Ectodermal cell (in vitro differentiated cells): ENCODE data around the gene DIP2C.

Experiments
- H3K27ac ChIP-seq: 2 replicates; pipeline ENCODE4 v1.7.0; 2013; ENCODE audit warnings: mild to moderate bottlenecking, low read depth, low read length; ENCODE audit not compliant: insufficient read depth, poor library complexity, severe bottlenecking
- H3K27me3 ChIP-seq: 2 replicates; pipeline ENCODE4 v1.7.0; 2013; ENCODE audit warnings: mild to moderate bottlenecking, low read length; ENCODE audit not compliant: insufficient read depth, control insufficient read depth, poor library complexity, severe bottlenecking
- H3K36me3 ChIP-seq: one replicate; pipeline ENCODE4 v1.7.0; 2013; ENCODE audit warnings: low read length; ENCODE audit not compliant: control insufficient read depth, insufficient read depth
- H3K4me1 ChIP-seq: one replicate; pipeline ENCODE4 v1.7.0; 2013; ENCODE audit warnings: low read length; ENCODE audit not compliant: control insufficient read depth, insufficient read depth
- H3K4me3 ChIP-seq: 2 replicates; pipeline ENCODE4 v1.7.0; 2013; ENCODE audit warnings: low read depth, low read length, control low read depth; ENCODE audit not compliant: insufficient read depth
- H3K9me3 ChIP-seq: 2 replicates; pipeline ENCODE4 v1.7.0; 2013; ENCODE audit warnings: mild to moderate bottlenecking, low read length, moderate library complexity; ENCODE audit not compliant: control insufficient read depth
- WGBS, 2 experiments: methylation state at CpG; one replicate each; pipeline ENCODE4 v1.1.7; 2013; ENCODE audit warnings: missing lambda C conversion rate in 2 of 2; 5-methylcytosine and 5-hydroxymethylcytosine counted together

DIP2C gene

DNA sequence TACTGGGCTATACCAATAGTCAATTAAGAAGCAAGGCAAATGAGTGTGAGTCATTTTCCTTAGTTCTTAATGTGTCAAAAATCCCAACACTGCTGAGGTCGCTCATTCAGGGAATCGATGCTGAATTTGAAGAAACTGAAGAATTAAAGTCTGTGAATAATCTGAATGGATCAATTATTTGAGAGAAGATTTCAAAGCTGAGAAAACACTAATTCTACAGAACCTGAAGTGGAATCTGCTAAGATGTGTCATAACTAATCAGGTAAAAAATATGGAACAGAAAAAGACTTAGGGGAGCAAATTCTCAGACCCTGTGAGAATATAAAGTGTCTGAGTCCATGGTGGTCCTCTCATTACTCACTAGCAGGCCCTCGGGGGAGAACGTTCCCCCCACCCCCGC, 125.6 kb downstream of the DIP2C start:
- peaks cover 4% of the 10 kb centered on the region for H3K36me3 ChIP-seq
- H3K4me1 ChIP-seq, result peaks cover 3% of the 10 kb centered on the region
- no peak overlapping the region for H3K4me3 ChIP-seq
- no peaks in the 10 kb centered on the region for H3K27me3 ChIP-seq
- no peak overlapping the region for H3K27ac ChIP-seq
- WGBS, 2 experiments, result 92 to 94% methylated on average over 5 of the region's 5 CpGs
- no peaks in the 10 kb centered on the region for H3K9me3 ChIP-seq

- Histone ChIP-seq H3K27ac (no peak overlapping the region), H3K4me1 (peaks cover 3% of the 10 kb centered on the region), H3K4me3 (no peak overlapping the region), H3K9me3 (no peaks in the 10 kb centered on the region), H3K36me3 (peaks cover 4% of the 10 kb centered on the region), H3K27me3 (no peaks in the 10 kb centered on the region)
- 92 to 95% methylated on average over 4 of the region's 4 CpGs for WGBS, 2 experiments
Measured at GRCh38 chr10:562142-562541, 127.3 kb downstream of the DIP2C start.

- H3K4me1 ChIP-seq, result peaks cover 3% of the 10 kb centered on the region
- 96% methylated on average over 12 of the region's 12 CpGs for WGBS, 2 experiments
Measured at GRCh38 chr10:561721-562120, 127.7 kb downstream of the DIP2C start.

GRCh38 chr10:560314-560992, 129.0 kb downstream of the DIP2C start:
- Histone ChIP-seq H3K9me3 (no peaks in the 10 kb centered on the region), H3K27me3 (no peaks in the 10 kb centered on the region), H3K4me3 (no peak overlapping the region), H3K4me1 (peaks cover 3% of the 10 kb centered on the region), H3K36me3 (peaks cover 4% of the 10 kb centered on the region), H3K27ac (no peak overlapping the region)
- 94 to 95% methylated on average over 11 of the region's 11 CpGs for WGBS, 2 experiments

More at GRCh38 chr10:561721-562120, 127.7 kb downstream of the DIP2C start:
- H3K9me3 ChIP-seq, result no peaks in the 10 kb centered on the region
- no peaks in the 10 kb centered on the region for H3K27me3 ChIP-seq
- H3K4me3 ChIP-seq, result no peak overlapping the region
- no peak overlapping the region for H3K27ac ChIP-seq
- peaks cover 4% of the 10 kb centered on the region for H3K36me3 ChIP-seq

GRCh38 chr10:559767-560047, 129.8 kb downstream of the DIP2C start:
- Histone ChIP-seq H3K36me3 (peaks cover 4% of the 10 kb centered on the region), H3K9me3 (no peaks in the 10 kb centered on the region), H3K27ac (no peak overlapping the region), H3K27me3 (no peaks in the 10 kb centered on the region), H3K4me3 (no peak overlapping the region), H3K4me1 (peaks cover 3% of the 10 kb centered on the region)
- WGBS, 2 experiments, result 93% methylated on average over 7 to 8 of the region's 8 CpGs

DNA sequence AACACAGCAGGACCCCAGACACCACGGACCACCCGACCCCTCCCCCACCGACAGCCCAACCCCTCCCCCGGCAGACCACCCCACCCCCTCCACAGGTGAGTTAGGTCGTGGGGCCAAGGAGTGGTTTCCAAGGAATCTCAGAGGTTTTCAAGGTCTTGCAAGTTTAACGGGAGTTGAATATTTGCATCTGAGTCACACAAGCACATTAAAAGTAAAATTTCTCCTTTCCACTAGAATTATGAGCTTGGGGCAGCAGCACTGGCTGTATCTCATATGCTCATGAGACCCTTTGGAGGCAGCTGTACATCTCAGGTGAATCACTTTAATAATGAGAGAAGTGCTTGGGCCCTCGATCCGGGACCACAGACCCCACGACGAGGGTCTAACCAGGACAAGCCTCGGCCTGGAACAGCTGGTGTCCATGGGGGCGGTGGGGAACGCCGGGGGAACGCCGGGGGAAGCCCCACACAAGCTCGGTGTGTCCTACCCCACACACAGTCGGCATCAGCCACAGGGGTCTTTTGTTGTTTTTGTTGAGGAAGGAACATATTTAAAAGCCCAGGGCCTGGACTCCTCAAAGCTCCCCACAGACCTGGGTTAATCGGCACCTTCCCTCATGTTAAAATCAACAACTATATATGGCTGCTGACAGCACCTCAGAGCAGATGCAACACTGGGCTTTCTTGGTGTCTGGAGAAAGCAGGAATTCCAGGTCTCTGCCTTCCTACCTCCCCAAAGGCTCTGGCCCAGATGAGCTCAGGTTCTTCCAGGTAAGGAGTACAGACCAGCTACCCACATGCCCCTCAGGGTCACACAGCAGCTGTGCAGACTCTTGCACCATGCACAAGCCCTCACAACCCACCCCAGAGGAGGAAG, 130.3 kb downstream of the DIP2C start:
- Histone ChIP-seq H3K27me3 (no peaks in the 10 kb centered on the region), H3K27ac (no peak overlapping the region), H3K4me3 (no peak overlapping the region), H3K36me3 (peaks cover 4% of the 10 kb centered on the region), H3K4me1 (peaks cover 3% of the 10 kb centered on the region), H3K9me3 (no peaks in the 10 kb centered on the region)
- 71 to 78% methylated on average over 14 to 16 of the region's 19 CpGs for WGBS, 2 experiments

DNA sequence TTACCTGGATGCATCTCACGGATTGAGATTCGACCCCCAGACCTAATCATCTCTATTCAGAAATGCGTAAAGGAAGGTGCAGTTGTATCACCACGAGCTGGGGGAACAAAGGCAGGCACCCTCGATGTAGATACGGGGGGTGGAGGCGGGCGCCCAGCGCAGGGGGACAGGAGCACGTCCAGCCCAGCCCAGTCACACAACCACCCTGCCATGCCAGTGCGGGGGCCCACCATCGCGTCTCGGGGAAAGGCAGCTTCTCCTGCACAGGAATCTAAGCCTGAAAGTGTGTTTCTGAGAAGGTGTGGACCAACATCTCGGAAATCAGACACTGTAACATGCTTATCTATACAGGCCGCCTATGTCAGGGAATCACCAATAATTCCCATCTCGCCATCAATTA, 131.1 kb downstream of the DIP2C start:
- no peaks in the 10 kb centered on the region for H3K27me3 ChIP-seq
- H3K27ac ChIP-seq, result no peak overlapping the region
- no peaks in the 10 kb centered on the region for H3K9me3 ChIP-seq
- no peaks in the 10 kb centered on the region for H3K36me3 ChIP-seq
- no peak overlapping the region for H3K4me3 ChIP-seq
- 91 to 93% methylated on average over 16 to 17 of the region's 17 CpGs for WGBS, 2 experiments
- peaks cover 3% of the 10 kb centered on the region for H3K4me1 ChIP-seq

GRCh38 chr10:557792-558328, 131.6 kb downstream of the DIP2C start:
- Histone ChIP-seq H3K4me3 (no peak overlapping the region), H3K36me3 (no peaks in the 10 kb centered on the region), H3K9me3 (no peaks in the 10 kb centered on the region), H3K27me3 (no peaks in the 10 kb centered on the region), H3K27ac (no peak overlapping the region), H3K4me1 (peaks cover 3% of the 10 kb centered on the region)
- 88 to 89% methylated on average over 10 of the region's 10 CpGs for WGBS, 2 experiments

GRCh38 chr10:556971-557637, 132.4 kb downstream of the DIP2C start:
- no peaks in the 10 kb centered on the region for H3K27me3 ChIP-seq
- WGBS, 2 experiments, result 91 to 92% methylated on average over 14 of the region's 14 CpGs
- no peaks in the 10 kb centered on the region for H3K9me3 ChIP-seq
- H3K4me3 ChIP-seq, result no peak overlapping the region
- H3K36me3 ChIP-seq, result no peaks in the 10 kb centered on the region
- peaks cover 3% of the 10 kb centered on the region for H3K4me1 ChIP-seq
- H3K27ac ChIP-seq, result no peak overlapping the region
